ENCODE data around the gene BCL11A.

DNA sequence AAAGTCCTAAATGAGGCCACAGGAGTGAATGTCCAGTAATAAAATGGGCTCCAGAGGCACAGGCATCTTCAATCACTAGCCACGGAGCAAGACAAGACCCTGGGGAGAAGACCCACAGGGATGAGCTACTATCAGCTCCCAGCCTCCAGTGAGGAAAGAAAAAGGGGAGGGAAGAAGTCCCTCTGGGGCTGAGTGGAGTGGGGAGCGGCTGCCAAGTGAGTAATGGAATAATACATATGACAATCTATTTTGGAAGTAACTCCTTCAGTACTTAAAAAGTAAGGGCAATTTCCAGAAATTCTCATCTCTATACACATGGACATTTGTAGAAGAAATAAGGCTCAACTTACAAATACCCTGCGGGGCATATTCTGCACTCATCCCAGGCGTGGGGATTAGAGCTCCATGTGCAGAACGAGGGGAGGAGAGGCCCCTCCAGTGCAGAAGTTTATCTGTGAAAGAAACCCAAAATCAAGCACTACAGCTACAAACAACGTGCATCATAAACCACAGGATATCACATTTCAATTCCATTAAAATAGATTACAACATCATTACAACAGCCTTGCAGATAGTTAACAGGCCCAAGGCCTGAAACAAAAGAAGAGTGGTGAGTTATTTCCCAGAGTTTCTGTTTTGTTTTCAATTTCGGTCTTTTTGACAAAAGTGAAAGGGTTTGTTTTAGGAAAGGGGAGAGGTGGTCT is 84.9 kb downstream of the BCL11A start:
- TF ChIP-seq ZNF274 (IDR thresholded peaks at IDR 0.05; ENCODE audit: low read depth, low read length), result no peak
- no peak for TF ChIP-seq YY1 (IDR thresholded peaks at IDR 0.05; ENCODE audit: insufficient read depth, insufficient read length)
